HepG2 (cell line): ENCODE measurements around the gene FAM110D. TPM values are rescaled to one million over a fixed set of nuclear protein-coding genes. Genes with fewer than 3 reads are reported as not detected.

Experiments
- ARID3A ChIP-seq: IDR thresholded peaks from 2 replicates; pipeline ENCODE4 v1.6.1; 2012; ENCODE audit warnings: low read depth, low read length, improper control_type of control experiment
- CREBL2 ChIP-seq: sonication (generic); formaldehyde crosslinking; IDR thresholded peaks from 2 replicates; pipeline ENCODE4 v1.8.1; 2023; ENCODE audit warnings: missing genetic modification reagents, mild to moderate bottlenecking, borderline replicate concordance
- FOXK2 ChIP-seq: fragments of 450-650 bp; IDR thresholded peaks from 2 replicates; pipeline ENCODE4 v1.6.1; 2016
- HES4 ChIP-seq: sonication (generic); formaldehyde crosslinking; IDR thresholded peaks from 2 replicates; pipeline ENCODE4 v1.9.0; 2021; ENCODE audit warnings: mild to moderate bottlenecking, missing genetic modification reagents, borderline replicate concordance
- KDM5B ChIP-seq: sonication (generic); formaldehyde crosslinking; IDR thresholded peaks from 2 replicates; pipeline ENCODE4 v1.4.0; 2020; ENCODE audit warnings: missing genetic modification reagents, mild to moderate bottlenecking, borderline replicate concordance
- MED1 ChIP-seq: sonication (generic); formaldehyde crosslinking; IDR thresholded peaks from 2 replicates; pipeline ENCODE4 v1.4.0; 2020; ENCODE audit warnings: missing genetic modification reagents
- MTF1 ChIP-seq: sonication (generic); formaldehyde crosslinking; IDR thresholded peaks from 2 replicates; pipeline ENCODE4 v1.5.0; 2020; ENCODE audit warnings: missing genetic modification reagents
- PRMT3 ChIP-seq: sonication (generic); formaldehyde crosslinking; IDR thresholded peaks from 2 replicates; pipeline ENCODE4 v1.8.1; 2022; ENCODE audit warnings: low read depth, mild to moderate bottlenecking, moderate library complexity, missing genetic modification reagents, borderline replicate concordance
- RAD21 ChIP-seq: fragments of 450-650 bp; formaldehyde crosslinking; IDR thresholded peaks from 2 replicates; pipeline ENCODE4 v1.5.0; 2020; ENCODE audit warnings: mild to moderate bottlenecking
- SIN3B ChIP-seq: fragments of 150-350 bp; IDR thresholded peaks from 2 replicates; pipeline ENCODE4 v1.6.1; 2014; ENCODE audit warnings: low read length
- SKI ChIP-seq: fragments of 450-650 bp; IDR thresholded peaks from one replicate; pipeline ENCODE4 v1.6.1; 2018; ENCODE audit warnings: mild to moderate bottlenecking; ENCODE audit not compliant: partially characterized antibody
- SRSF1 ChIP-seq: fragments of 200-400 bp; formaldehyde crosslinking; optimal IDR thresholded peaks from 2 replicates; pipeline ENCODE3; 2017; ENCODE audit warnings: mild to moderate bottlenecking, low read depth, low read length, moderate library complexity
- ZBTB14 ChIP-seq: sonication (generic); formaldehyde crosslinking; IDR thresholded peaks from 2 replicates; pipeline ENCODE4 v1.4.0; 2020; ENCODE audit warnings: missing genetic modification reagents
- ZBTB7B ChIP-seq: sonication (generic); formaldehyde crosslinking; IDR thresholded peaks from 2 replicates; pipeline ENCODE4 v1.4.0; 2020; ENCODE audit warnings: missing genetic modification reagents
- ZNF264 ChIP-seq: sonication (generic); formaldehyde crosslinking; IDR thresholded peaks from 2 replicates; pipeline ENCODE4 v1.4.0; 2020; ENCODE audit warnings: missing genetic modification reagents
- ZNF274 ChIP-seq: sonication (generic); formaldehyde crosslinking; IDR thresholded peaks from 2 replicates; pipeline ENCODE4 v1.5.1; 2020; ENCODE audit warnings: mild to moderate bottlenecking, missing genetic modification reagents
- ZNF44 ChIP-seq: sonication (generic); formaldehyde crosslinking; IDR thresholded peaks from 2 replicates; pipeline ENCODE4 v1.5.1; 2020; ENCODE audit warnings: mild to moderate bottlenecking, missing genetic modification reagents
- ZNF710 ChIP-seq: sonication (generic); formaldehyde crosslinking; IDR thresholded peaks from 2 replicates; pipeline ENCODE4 v1.5.0; 2020; ENCODE audit warnings: mild to moderate bottlenecking, missing genetic modification reagents, borderline replicate concordance
- ZNF724P ChIP-seq: sonication (generic); formaldehyde crosslinking; IDR thresholded peaks from 2 replicates; pipeline ENCODE4 v1.8.0; 2022; ENCODE audit warnings: missing genetic modification reagents, borderline replicate concordance
- ZNF761 ChIP-seq: sonication (generic); formaldehyde crosslinking; conservative IDR thresholded peaks from 2 replicates; pipeline ENCODE4 v1.4.0; 2020; ENCODE audit warnings: mild to moderate bottlenecking, missing genetic modification reagents
- ZNF766 ChIP-seq: sonication (generic); formaldehyde crosslinking; IDR thresholded peaks from 2 replicates; pipeline ENCODE4 v1.5.0; 2020; ENCODE audit warnings: missing genetic modification reagents, borderline replicate concordance
- polyA plus RNA-seq, 8 experiments: library from polyadenylated mRNA; depleted of rRNA in 3 of 8; stranded (reverse) in 7 of 8; unstranded in 1 of 8; fragments of >200 nt; fragmentation: Illumina TruSeq in 4 of 8; extraction: Trizol in 4 of 8; gene quantifications; 2 replicates each; pipeline versions ENCODE4 v1.2.1 to v1.2.3, GENCODE V29; 2011 to 2016; ENCODE audit warnings: low read depth in 4 of 8, missing spikeins in 1 of 8, mixed read lengths in 1 of 8; ENCODE audit not compliant: insufficient read depth in 1 of 8
- total RNA-seq, 5 experiments: library from RNA; depleted of rRNA; stranded (reverse); fragments of >200 nt; fragmentation: Illumina TruSeq; extraction: Trizol; gene quantifications; 2 replicates each; pipeline ENCODE4 v1.2.3, GENCODE V29; 2016; ENCODE audit warnings: low read depth in 1 of 5
- TF ChIP-seq, protein P1 (sequence below): sonication (generic); formaldehyde crosslinking; IDR thresholded peaks from 2 replicates; pipeline ENCODE4 v1.4.0; 2020; ENCODE audit warnings: mild to moderate bottlenecking, low read depth, missing genetic modification reagents

Gene FAM110D
- total and polyA plus RNA-seq, 2 of the 13 experiments (the other 11 are each of a cell fraction or from before 2014, with no cell fraction given): not detected

DNA sequence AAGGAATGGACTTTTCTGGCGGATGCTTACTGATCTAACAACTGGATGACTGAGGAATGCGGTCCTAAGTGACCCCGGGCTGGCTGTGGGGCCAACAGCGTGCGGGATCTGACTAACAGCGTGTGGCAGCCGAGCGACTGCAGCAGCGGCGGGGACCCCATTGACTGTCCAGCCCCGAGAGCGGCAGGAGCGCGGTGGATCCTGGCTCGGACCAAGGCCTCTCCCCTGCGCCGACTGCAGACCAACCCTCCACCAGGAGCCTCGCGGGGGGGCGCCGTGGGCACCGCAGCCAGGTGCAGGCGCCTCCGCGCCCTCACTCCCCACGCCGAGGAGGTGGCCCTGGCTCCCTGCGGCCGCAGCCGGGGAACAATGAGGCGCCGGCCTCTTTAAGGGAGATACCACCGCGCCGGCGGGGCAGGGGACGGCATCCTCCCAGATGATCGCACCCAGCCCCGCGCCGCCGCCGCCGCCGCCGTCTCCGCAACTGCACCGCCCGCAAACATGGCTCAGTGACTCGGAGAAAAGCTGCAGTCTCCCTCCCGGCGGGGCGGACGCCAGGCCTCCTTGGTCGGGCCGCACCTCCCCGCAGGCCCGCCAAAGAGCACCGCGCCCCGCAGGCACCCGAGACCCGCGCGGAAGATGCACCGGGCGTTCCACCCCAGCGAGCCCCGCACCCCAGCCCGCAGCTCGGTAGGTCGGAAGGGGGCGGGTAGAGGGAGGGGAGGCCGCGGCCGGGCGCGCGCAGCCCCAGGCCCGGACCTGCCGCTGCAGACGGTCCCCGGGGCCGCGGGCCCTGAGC lies 47.9 kb upstream of the FAM110D start (continued):
- TF ChIP-seq, protein P1, sequence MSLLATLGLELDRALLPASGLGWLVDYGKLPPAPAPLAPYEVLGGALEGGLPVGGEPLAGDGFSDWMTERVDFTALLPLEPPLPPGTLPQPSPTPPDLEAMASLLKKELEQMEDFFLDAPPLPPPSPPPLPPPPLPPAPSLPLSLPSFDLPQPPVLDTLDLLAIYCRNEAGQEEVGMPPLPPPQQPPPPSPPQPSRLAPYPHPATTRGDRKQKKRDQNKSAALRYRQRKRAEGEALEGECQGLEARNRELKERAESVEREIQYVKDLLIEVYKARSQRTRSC (CRISPR knock-in tag): no peak
- TF ChIP-seq RAD21 (CRISPR knock-in tag) (peak; percentile 55), ARID3A (no peak), KDM5B (CRISPR knock-in tag) (peak; percentile 59; the same call in 1 of the 2 replicates), ZNF264 (CRISPR knock-in tag) (0 out of 2 replicates have a peak, but pooled peaks have one; percentile 16), SRSF1 (peak; percentile 88), ZNF761 (CRISPR knock-in tag) (no peak), CREBL2 (CRISPR knock-in tag) (no peak), SIN3B (no peak), SKI (peak; percentile 46), HES4 (peak; percentile 53), FOXK2 (peak; percentile 33; the same call in 1 of the 2 replicates), ZBTB14 (CRISPR knock-in tag) (peak; percentile 58), MED1 (peak; percentile 43), ZNF724P (CRISPR knock-in tag) (peak; percentile 44; the same call in 1 of the 2 replicates), PRMT3 (no peak), ZNF44 (CRISPR knock-in tag) (no peak), ZNF274 (peak; percentile 60; the same call in 1 of the 2 replicates), ZBTB7B (CRISPR knock-in tag) (no peak; the same call in 1 of the 2 replicates), MTF1 (CRISPR knock-in tag) (no peak), ZNF766 (peak; percentile 48; the same call in 1 of the 2 replicates), ZNF710 (peak; percentile 62; the same call in 1 of the 2 replicates)
